Suppressor macrophage (primary cell): Measurements from ENCODE around the gene DHX58.
A peak's percentile ranks its signal among the peaks of the same experiment; 100 is the strongest.

Experiments used
- DNase-seq, 4 experiments: peaks; one replicate each; pipeline ENCODE4 v3.0.0-alpha.2; 2020 to 2022

Gene DHX58

GRCh38 chr17:42081516-42082129, 30.9 kb downstream of the DHX58 start:
- DNase-seq = no peak

DNA sequence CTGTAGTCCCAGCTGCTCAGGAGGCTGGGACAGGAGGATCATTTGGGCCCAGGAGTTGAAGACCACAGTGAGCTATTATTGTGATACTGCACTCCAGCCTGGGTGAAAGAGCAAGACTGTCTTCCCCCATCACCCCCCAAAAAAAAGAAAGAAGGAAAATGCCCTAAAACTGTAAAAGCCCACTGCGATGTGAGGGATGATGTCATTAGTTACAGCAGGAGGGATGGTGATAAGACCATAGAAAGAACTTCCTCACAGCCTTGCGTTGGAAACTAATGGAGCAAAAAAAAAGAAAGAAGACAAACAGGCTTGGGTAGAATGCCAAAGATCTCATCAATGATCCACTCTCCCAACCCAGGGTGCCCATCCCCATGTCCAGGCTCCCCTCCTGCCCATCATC, 33.0 kb downstream of the DHX58 start:
- no peak for DNase-seq

DNA sequence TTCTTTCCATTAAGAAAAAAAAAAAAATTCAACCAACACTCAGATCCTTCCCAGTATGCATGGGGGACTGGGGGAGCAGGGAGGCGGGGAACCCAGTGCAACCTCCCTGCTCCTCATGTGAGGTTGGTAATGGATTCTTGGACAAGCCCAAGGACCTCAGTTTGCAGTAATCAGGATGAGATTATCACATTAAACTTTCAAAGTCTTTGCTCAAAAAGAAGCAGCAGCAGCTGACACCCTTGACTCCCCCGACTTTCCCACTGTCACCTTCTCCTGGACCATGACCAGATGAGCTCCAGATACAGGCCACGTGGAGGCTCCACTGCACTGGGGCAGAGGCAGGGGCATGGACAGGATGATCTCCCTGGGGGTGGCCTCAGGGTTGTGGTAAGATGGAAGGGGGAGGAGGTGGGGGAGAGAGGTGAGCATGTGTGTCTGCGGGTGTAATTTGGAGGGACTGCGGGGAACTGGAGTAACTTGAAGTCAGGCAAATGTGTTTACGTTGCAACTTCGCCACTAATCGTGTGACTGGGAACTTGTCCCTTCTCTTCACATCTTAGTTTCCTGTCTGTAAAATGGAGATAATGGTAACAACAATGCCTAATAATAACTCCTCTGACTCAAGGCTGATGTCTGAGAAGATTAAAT, 34.0 kb downstream of the DHX58 start:
- no peak for DNase-seq

- no peak for DNase-seq
These were observed 34.8 kb downstream of the DHX58 start for GRCh38 chr17:42077755-42078154.

- no peak for DNase-seq
These were observed 35.5 kb downstream of the DHX58 start for GRCh38 chr17:42076797-42077559.

DNA sequence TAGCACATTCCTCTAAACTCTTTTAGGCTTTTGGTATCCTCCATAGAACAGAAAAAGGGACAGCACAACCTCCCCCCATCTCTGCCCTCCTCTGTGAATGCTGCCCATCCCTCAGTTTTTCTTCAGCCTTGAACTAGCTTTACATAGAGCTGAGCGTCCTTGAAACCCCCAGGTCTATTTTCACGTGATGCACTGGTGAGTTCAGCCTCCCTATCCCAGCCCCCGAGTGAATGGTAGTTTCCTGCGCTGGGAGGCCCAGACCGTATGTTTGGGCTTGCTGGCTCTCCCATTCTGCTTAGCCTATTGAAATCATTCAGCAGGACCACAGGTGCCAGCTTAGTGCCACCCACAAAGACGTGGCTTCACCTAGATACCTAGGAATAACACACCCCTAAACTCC, 36.7 kb downstream of the DHX58 start:
- no peak for DNase-seq

GRCh38 chr17:42072323-42073187, 40.0 kb downstream of the DHX58 start:
- peak in 3 of 4 experiments; percentile 15 to 61 (median 29) for DNase-seq

DNA sequence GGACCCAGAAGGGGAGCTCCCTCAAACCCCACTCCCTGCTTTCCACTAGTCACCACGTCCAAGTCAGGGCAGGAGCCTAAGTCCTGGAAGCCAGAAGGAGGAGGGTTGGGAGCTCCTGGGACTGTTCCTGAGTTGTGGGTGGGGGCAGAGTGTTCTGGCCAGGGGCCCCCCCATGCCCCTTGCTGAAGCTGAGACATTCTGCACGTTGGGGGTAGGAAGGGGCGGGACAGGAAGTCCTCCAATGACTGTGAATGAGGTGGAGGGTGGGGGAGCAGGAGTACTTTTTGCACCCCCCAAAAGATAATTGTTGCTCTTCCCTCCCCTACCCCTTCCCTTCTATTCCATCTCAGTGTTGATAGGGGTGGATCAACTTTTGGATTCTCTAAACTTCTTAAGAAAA, 40.7 kb downstream of the DHX58 start:
- DNase-seq = no peak

DNA sequence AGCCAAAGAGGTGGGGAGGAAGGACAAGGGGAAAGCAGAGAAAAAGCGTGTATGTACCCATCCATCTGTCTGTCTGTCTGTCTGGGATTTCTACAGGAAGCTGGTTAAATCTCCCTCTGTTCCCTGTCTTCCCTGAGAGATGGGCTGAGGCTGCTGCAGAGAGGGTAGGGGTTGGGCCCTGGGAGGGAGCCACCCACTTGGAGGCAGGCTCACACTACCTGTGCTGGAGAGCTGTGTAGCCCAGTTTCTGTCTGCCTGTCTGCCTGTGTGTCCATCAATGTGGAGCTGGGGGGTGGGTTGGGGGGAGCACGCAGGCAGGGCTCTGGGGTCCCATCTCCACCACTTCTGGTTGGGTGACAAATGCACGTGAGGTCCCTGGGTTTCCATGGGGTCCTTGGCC, 43.5 kb downstream of the DHX58 start:
- no peak for DNase-seq

DNA sequence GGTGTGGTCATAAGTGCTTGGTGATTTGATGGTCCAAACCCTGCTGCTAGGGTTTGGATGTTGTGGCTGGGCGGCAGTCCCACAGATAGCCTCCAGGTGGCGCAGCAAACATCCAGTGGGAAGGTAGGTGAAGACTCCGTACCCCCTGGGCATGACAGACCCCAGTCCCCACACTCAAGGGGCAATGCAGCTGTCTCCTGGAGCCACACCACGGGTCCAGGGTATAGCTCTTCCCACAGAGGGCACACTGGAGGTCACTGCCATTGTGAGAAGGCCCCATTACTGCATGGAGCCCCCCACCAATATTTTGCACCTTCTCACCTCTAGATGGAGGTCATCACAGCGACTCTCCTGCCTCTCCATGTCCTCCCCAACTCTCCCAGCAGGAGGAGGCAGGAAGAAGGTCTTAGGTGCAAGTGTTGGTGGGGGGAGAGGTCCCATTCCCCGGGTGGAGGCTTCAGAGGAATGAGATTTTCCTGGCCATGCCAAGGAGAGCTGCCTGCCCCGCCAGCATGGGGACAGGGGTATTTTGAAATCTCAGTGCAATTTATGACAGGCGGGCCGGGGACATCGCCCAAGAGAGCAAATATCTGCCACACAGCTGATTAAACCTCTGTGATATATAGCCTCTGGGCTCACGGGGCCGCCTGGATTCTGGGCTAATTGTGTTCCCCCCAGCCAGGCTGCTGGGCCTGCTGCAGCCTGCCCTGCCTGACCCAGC, 45.0 kb downstream of the DHX58 start:
- DNase-seq = peak; percentile 56 to 83 (median 72)

- DNase-seq = peak in 3 of 4 experiments; percentile 17 to 22 (median 21)
These were observed 47.3 kb downstream of the DHX58 start for GRCh38 chr17:42065201-42065600.

DNA sequence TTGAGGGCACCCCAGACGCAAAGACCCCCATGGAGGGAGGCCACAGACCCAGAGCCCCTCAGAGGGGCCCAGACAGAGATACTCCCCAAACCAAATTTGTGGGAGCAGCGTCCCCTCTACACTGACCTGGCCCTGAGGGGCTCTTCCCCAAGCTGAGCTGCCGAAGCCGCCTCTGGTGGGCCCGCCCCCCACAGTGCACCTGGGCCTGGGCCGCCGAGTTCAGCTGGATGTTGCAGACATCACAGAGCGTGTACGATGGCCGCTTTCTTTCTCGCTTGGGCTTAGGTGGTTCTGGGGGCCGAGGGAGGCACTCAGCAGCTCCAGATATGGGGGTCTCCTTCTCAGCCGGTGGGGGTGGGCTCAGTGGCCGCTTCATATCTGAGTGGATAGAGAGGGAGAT, 49.8 kb downstream of the DHX58 start:
- DNase-seq = no peak

DNA sequence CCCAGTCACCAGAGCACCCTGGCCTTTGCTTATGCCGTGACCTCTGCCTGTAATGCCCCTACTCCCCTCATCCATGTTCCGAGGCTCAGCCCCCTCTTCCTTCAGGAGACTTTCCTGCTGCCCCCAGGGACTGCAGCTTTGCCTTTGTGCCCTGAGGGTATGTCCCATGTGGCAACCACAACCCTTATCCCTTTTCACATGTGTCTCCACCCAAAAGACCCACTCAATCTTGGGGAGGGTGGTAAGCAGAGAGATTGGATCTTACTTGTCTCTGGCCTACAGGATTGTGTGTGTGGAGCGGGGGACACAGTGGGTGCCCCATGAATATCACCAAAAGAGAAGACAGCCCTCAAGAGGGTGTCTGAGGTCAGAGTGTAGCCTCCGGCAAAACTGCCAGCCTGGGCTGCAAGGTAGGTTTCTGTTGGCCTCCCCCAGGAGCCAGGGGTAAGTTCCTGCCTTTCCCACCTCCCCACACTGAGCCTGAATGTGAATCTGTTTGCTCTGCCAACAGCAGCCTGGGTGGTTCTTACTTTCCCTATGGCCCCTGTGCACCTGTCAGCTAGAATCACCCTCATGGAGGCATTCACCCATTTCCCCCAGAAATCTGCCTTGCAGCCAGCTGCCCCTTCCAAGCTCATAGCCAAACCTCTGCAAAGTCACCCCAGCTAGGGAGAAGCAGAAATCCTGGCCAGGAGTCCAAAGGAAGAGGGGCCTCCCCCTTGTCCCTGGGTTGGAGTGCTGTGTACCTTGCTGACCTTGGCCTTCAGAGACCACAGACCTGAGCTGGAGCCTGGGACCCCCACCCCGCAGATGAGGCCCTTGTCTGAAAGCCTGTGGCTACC, 50.6 kb downstream of the DHX58 start:
- peak in 2 of 4 experiments; percentile 11 to 19 for DNase-seq

DNA sequence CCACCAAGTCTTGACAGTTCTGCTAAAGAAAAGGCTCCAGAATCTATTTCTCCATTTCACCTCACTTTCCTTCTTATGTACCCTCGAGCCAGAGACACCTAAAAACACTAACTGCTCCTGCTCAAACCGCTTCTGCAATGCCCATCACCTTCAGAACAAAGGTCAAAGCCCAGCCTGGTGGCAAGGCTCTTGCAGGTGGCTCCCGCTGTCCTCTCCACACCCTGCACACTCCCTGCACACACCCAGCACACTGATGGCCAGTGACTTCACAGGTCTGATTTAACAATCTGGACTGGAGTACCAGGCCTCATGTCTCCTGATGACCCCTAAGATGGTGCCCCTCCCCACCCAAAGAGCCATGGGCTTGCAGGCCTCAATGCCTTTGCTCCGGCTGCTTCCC, 52.3 kb downstream of the DHX58 start:
- DNase-seq = no peak

GRCh38 chr17:42059815-42060214, 52.7 kb downstream of the DHX58 start:
- peak in 1 of 4 experiments; percentile 18 for DNase-seq

- no peak for DNase-seq
These were observed 54.5 kb downstream of the DHX58 start for GRCh38 chr17:42058063-42058462.

- DNase-seq = no peak
These were observed 55.9 kb downstream of the DHX58 start for GRCh38 chr17:42056635-42057034.

DNA sequence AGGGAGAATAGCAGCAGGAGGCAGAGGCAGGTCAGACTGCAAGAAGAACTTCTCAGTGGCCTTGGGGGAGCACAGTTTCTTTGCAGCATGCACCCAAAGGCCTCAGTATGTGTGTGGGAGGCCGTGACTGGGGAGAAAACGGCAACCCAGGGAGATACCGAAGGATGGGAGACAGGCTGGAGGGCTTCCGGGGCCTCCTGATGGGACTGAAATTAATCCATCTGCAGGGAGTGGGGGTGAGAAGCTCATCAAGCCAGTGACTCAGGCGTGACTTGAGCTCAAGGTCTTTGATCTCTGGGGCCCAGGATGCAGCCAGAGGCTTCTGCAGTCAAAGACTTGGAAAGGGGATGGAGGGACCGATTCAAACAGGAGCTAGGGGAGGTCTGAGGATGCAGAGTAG, 57.0 kb downstream of the DHX58 start:
- DNase-seq = no peak

DNA sequence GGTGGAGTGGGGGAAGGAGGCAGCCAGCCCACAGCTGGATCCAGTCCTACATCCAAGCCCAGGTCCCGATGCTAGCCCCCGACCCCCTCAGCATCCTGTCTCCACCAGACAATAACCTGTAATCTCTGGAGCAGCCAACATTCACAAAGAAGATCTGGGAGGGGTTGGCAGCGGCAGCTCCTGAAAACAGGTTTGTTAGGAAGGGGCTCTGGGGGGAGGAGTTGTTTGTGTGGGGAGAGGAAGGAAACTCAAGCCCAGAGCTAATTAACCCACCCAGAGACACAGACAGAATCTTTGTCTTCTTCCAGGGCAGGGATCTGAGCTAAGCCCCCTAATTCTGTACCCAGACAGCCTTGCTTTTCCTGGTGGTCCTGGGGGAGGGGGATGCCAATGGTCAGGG, 57.5 kb downstream of the DHX58 start:
- DNase-seq = no peak

DNA sequence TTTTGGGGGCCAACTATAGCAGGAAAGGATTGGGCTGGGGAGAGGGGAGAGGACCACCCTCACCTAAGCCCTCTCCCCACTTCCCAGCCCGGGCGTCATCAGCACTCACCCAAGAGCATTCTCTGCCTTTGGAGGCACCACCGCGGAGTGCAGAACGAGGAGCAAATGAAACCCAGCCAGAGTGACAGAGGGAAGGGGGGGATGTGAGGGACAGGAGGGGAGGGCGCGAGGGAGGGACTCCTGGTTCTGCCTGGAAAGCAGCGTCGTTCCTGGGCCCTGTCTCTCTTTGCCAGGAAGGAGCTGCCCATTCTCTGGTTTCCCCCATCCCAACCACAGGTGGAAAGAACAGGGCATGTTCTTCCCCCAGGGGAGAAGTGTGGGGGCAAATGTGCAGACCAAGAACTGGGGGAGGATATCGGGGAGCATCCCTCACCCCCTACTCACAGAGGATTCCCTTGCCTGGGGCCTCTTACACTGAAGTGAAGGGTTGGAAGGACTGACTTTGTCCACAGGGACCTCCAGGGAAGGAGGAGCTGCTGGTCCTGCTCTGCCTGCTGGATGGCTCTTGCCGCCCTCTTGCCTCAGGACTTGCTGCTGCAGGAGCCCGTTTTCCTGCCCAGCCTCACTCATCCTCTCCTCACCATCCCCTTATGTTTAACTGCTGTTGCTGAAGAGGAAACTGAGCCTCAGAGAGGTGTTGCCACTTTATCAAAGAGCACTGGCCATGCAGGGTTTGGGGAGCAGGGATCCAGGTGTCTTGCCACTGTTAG, 58.6 kb downstream of the DHX58 start:
- no peak for DNase-seq
